Esophagus squamous epithelium (tissue), 5 donors: ENCODE data around the gene IL26. TPM values are rescaled to one million over a fixed set of nuclear protein-coding genes. Genes with fewer than 3 reads are reported as not detected.

Source experiments
- DNase-seq: peaks from one replicate; lab custom pipeline; 2025; lab: John Stamatoyannopoulos, UW
- H3K27ac ChIP-seq, 4 donors: fragments of 200-600 bp; sonication (generic); one replicate each; pipeline ENCODE4 v1.5.1; 2016 to 2019; ENCODE audit warnings: mild to moderate bottlenecking in 1 of 4
- H3K27me3 ChIP-seq, 4 donors: fragments of 200-600 bp; sonication (generic); 1 replicate in 3 of 4; 2 replicates in 1 of 4; pipeline versions ENCODE4 v1.5.1 to v1.6.0; 2017 to 2021; ENCODE audit warnings: antibody characterized with exemption in 1 of 4
- H3K36me3 ChIP-seq, 3 donors: fragments of 200-600 bp; sonication (generic); one replicate each; pipeline ENCODE4 v1.5.1; 2016 to 2019
- H3K4me1 ChIP-seq, 3 donors: fragments of 200-600 bp; sonication (generic); one replicate each; pipeline ENCODE4 v1.5.1; 2017 to 2019
- H3K4me3 ChIP-seq, 4 donors: fragments of 200-600 bp; sonication (generic); 1 replicate in 3 of 4; 2 replicates in 1 of 4; pipeline ENCODE4 v1.5.1; 2016 to 2019; ENCODE audit warnings: mild to moderate bottlenecking in 2 of 4, moderate library complexity in 1 of 4
- H3K9me3 ChIP-seq, 3 donors: fragments of 200-600 bp; sonication (generic); one replicate each; pipeline ENCODE4 v1.5.1; 2016 to 2019
- POLR2A ChIP-seq, 4 donors: fragments of 450-650 bp; IDR thresholded peaks; one replicate each; pipeline ENCODE4 v1.6.1; 2017; ENCODE audit warnings: antibody characterized with exemption in 4 of 4, mild to moderate bottlenecking in 4 of 4, moderate library complexity in 3 of 4
- WGBS, 2 donors: methylation state at CpG; one replicate each; pipeline ENCODE4 v1.1.5; 2018; 5-methylcytosine and 5-hydroxymethylcytosine counted together
- intact Hi-C: fragments of 100-400 bp; cut with DNase I; formaldehyde crosslinking; loops from one replicate; pipeline ENCODE4 v1.15.0; 2022
- total RNA-seq, 4 donors: library from RNA; depleted of rRNA; stranded (reverse); fragments of >200 nt; gene quantifications; one replicate each; pipeline ENCODE4 v1.1.0, GENCODE V29; 2016
- TF ChIP-seq, protein P1 (sequence below), 6 experiments: fragments of 450-650 bp in 4 of 6; fragments of 200-600 bp in 2 of 6; sonication (generic) in 2 of 6; IDR thresholded peaks; one replicate each; pipeline ENCODE4 v1.5.1; 2016 to 2019; ENCODE audit warnings: antibody characterized with exemption in 6 of 6, mild to moderate bottlenecking in 4 of 6, moderate library complexity in 4 of 6
- donor health status: DM: yes; HTN: yes; CAD: no.

IL26 gene
- total RNA-seq, 4 donors from 2014 or later = 0.38 to 1.3 TPM; not detected in 2

DNA sequence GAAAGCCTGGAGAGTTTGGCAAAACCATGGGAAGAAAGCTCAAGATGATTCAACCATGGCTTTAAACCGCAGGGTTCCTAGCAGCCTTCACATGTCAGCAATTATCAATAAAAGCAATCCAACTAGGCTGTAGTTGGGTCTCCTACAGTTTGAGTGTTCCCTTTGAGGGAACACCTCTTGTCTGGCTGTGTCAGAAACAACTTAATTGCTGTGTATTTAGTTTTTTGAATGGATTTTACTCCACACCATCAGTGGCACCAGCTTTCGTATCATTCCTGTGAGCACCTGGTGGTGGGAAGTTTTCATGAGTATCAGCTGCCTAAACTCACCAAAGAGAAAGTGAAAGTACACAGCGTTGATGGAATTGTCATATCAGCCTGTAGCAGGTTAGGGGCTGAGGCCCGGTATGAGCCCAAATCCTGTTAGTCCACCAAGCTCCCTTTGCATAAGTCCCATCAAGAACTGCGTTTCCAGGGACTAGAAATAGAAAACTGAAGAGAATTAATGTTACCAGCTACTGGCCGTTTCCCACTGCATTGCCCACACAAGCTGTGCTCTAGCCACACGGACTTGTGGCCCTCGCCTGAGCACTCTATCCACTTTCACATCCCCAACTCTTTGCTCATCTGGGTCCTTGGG is 10.9 kb upstream of the IL26 start:
- Histone ChIP-seq H3K27me3 (no peaks in the 10 kb centered on the region), H3K9me3 (no peaks in the 10 kb centered on the region), H3K36me3 (no peaks in the 10 kb centered on the region), H3K4me3 (peak overlapping the region; percentile 10 to 60 (median 30)), H3K4me1 (peaks cover 0 to 37% (median 20%) of the 10 kb centered on the region in 3 donors), H3K27ac (peak overlapping the region in 1 of 4 donors; percentile 42)
- no peak for DNase-seq
- WGBS, 2 donors = 30 to 52% methylated on average over 7 to 8 of the region's 8 CpGs
- TF ChIP-seq, protein P1, sequence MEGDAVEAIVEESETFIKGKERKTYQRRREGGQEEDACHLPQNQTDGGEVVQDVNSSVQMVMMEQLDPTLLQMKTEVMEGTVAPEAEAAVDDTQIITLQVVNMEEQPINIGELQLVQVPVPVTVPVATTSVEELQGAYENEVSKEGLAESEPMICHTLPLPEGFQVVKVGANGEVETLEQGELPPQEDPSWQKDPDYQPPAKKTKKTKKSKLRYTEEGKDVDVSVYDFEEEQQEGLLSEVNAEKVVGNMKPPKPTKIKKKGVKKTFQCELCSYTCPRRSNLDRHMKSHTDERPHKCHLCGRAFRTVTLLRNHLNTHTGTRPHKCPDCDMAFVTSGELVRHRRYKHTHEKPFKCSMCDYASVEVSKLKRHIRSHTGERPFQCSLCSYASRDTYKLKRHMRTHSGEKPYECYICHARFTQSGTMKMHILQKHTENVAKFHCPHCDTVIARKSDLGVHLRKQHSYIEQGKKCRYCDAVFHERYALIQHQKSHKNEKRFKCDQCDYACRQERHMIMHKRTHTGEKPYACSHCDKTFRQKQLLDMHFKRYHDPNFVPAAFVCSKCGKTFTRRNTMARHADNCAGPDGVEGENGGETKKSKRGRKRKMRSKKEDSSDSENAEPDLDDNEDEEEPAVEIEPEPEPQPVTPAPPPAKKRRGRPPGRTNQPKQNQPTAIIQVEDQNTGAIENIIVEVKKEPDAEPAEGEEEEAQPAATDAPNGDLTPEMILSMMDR (IDR thresholded peaks at IDR 0.05) = peak in 1 of 6 experiments; percentile 32
- TF ChIP-seq POLR2A (IDR thresholded peaks at IDR 0.05) = no peak
- intact Hi-C loops = no loop called here

DNA sequence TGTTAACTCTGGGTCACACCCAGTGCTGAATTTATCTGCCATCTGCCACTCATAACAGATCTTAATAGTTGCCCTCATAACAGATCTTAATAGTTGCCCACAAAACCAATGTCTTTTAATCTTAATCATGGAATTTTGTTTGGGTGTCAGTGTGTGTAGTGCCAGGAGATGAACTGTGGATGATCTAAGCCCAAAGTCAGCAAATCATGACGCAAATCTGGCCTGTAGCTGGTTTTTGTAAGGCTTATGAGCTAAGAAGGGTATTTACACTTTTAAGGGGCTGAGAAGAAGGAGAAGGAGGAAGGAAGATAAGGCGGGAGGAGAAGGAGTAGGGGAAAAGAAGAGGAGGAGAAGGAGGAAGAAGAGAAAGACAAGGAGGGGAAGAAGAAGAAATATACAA is 10.0 kb upstream of the IL26 start:
- Histone ChIP-seq H3K36me3 (no peaks in the 10 kb centered on the region), H3K27me3 (no peaks in the 10 kb centered on the region), H3K9me3 (no peaks in the 10 kb centered on the region), H3K27ac (no peak overlapping the region), H3K4me1 (peaks cover 0 to 31% (median 16%) of the 10 kb centered on the region in 3 donors), H3K4me3 (no peak overlapping the region)
- TF ChIP-seq POLR2A (IDR thresholded peaks at IDR 0.05) = no peak
- no peak for DNase-seq
- WGBS, 2 donors = 87 to 88% methylated on average over 2 of the region's 2 CpGs
- intact Hi-C loops = no loop called here

- H3K4me3 ChIP-seq = no peak overlapping the region
- 86 to 94% methylated on average over 2 of the region's 2 CpGs for WGBS, 2 donors
- no peaks in the 10 kb centered on the region for H3K27me3 ChIP-seq
- H3K9me3 ChIP-seq = no peaks in the 10 kb centered on the region
- intact Hi-C loops = no loop called here
- peaks cover 0 to 19% (median 5%) of the 10 kb centered on the region in 3 donors for H3K4me1 ChIP-seq
- H3K27ac ChIP-seq = no peak overlapping the region
- no peak for DNase-seq
- no peaks in the 10 kb centered on the region for H3K36me3 ChIP-seq
- no peak for TF ChIP-seq POLR2A (IDR thresholded peaks at IDR 0.05)
- TF ChIP-seq, protein P1 (IDR thresholded peaks at IDR 0.05) = no peak
Measured at GRCh38 chr12:68234140-68234539, 8.5 kb upstream of the IL26 start.

- Histone ChIP-seq H3K9me3 (no peaks in the 10 kb centered on the region), H3K4me3 (no peak overlapping the region), H3K4me1 (peaks cover 0 to 19% (median 5%) of the 10 kb centered on the region in 3 donors), H3K36me3 (no peaks in the 10 kb centered on the region), H3K27ac (no peak overlapping the region), H3K27me3 (no peaks in the 10 kb centered on the region)
- intact Hi-C loops = no loop called here
- TF ChIP-seq, protein P1 (IDR thresholded peaks at IDR 0.05) = no peak
- no peak for TF ChIP-seq POLR2A (IDR thresholded peaks at IDR 0.05)
- no peak for DNase-seq
- WGBS, 2 donors = 66 to 71% methylated on average over 5 of the region's 5 CpGs
Measured at GRCh38 chr12:68233498-68233897, 7.9 kb upstream of the IL26 start.

DNA sequence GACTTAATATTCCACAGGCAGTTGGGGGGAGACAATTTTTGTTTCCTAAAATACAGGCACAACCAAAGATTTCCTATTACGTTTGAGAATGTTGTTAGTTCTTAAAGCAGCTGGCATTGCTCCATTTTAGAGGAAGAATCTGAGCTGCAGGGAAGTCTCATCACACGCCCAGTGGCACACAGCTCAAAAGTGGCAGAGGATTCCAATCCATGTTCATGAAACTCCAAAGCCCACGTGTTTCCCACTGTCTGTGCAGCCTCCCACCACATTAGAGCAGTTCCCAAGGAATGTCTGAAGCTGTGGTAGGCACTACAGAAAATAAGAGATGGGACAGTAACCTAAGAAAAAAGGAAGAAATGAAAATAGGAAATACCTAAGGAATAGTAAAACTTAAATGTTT is 6.1 kb upstream of the IL26 start:
- Histone ChIP-seq H3K27me3 (no peaks in the 10 kb centered on the region), H3K4me1 (peaks cover 0 to 6% (median 5%) of the 10 kb centered on the region in 3 donors), H3K9me3 (no peaks in the 10 kb centered on the region), H3K4me3 (no peak overlapping the region), H3K36me3 (no peaks in the 10 kb centered on the region), H3K27ac (no peak overlapping the region)
- 22 to 41% methylated on average over 3 of the region's 3 CpGs for WGBS, 2 donors
- TF ChIP-seq, protein P1 (IDR thresholded peaks at IDR 0.05) = no peak
- TF ChIP-seq POLR2A (IDR thresholded peaks at IDR 0.05) = no peak
- DNase-seq = no peak
- intact Hi-C loops = no loop called here
